ENCODE results near the gene ESRP2. TPM values are rescaled to one million over a fixed set of nuclear protein-coding genes. Genes with fewer than 3 reads are reported as not detected.

Gene ESRP2
- total RNA-seq, 1 donor from 2014 or later, result 0.10 TPM

- Mint-ChIP-seq H3K4me1 (ENCODE audit: low read depth) (peaks cover 25% of the 10 kb centered on the region), H3K27ac (no peak overlapping the region), H3K9me3 (no peaks in the 10 kb centered on the region), H3K36me3 (ENCODE audit: low read depth) (peaks cover 34% of the 10 kb centered on the region), H3K27me3 (ENCODE audit: insufficient read depth) (no peaks in the 10 kb centered on the region), H3K4me3 (no peak overlapping the region)
- intact Hi-C loops (cut with micrococcal nuclease), result no loop called here
- no peak for DNase-seq (ENCODE audit: low spot score)
These were observed 20.6 kb downstream of the ESRP2 start for GRCh38 chr16:68215302-68215701.

GRCh38 chr16:68214726-68215125, 21.2 kb downstream of the ESRP2 start:
- peaks cover 29% of the 10 kb centered on the region for H3K36me3 Mint-ChIP-seq (ENCODE audit: low read depth)
- no peaks in the 10 kb centered on the region for H3K9me3 Mint-ChIP-seq
- no peaks in the 10 kb centered on the region for H3K27me3 Mint-ChIP-seq (ENCODE audit: insufficient read depth)
- H3K27ac Mint-ChIP-seq, result no peak overlapping the region
- intact Hi-C loops (cut with micrococcal nuclease), result loop anchor here (5.0 kb wide), 1 partner anchor 122 kb away; no protein-coding TSS in a partner anchor
- H3K4me1 Mint-ChIP-seq (ENCODE audit: low read depth), result peaks cover 25% of the 10 kb centered on the region
- H3K4me3 Mint-ChIP-seq, result no peak overlapping the region
- no peak for DNase-seq (ENCODE audit: low spot score)

GRCh38 chr16:68206245-68206644, 29.7 kb downstream of the ESRP2 start:
- Mint-ChIP-seq H3K4me1 (ENCODE audit: low read depth) (peaks cover 18% of the 10 kb centered on the region), H3K4me3 (no peak overlapping the region), H3K27me3 (ENCODE audit: insufficient read depth) (no peaks in the 10 kb centered on the region), H3K27ac (no peak overlapping the region), H3K9me3 (no peaks in the 10 kb centered on the region), H3K36me3 (ENCODE audit: low read depth) (peaks cover 14% of the 10 kb centered on the region)
- intact Hi-C loops (cut with micrococcal nuclease), result no loop called here
- DNase-seq (ENCODE audit: low spot score), result no peak

GRCh38 chr16:68202091-68202519, 33.8 kb downstream of the ESRP2 start:
- DNase-seq (ENCODE audit: low spot score), result no peak
- peaks cover 10% of the 10 kb centered on the region for H3K36me3 Mint-ChIP-seq (ENCODE audit: low read depth)
- no peak overlapping the region for H3K27ac Mint-ChIP-seq
- intact Hi-C loops (cut with micrococcal nuclease), result no loop called here
- H3K27me3 Mint-ChIP-seq (ENCODE audit: insufficient read depth), result no peaks in the 10 kb centered on the region
- H3K4me1 Mint-ChIP-seq (ENCODE audit: low read depth), result peaks cover 8% of the 10 kb centered on the region
- no peak overlapping the region for H3K4me3 Mint-ChIP-seq
- no peaks in the 10 kb centered on the region for H3K9me3 Mint-ChIP-seq

GRCh38 chr16:68200088-68200783, 35.7 kb downstream of the ESRP2 start:
- intact Hi-C loops (cut with micrococcal nuclease), result no loop called here
- no peak overlapping the region for H3K4me3 Mint-ChIP-seq

GRCh38 chr16:68197250-68197649, 38.7 kb downstream of the ESRP2 start:
- intact Hi-C loops (cut with micrococcal nuclease), result no loop called here
- Mint-ChIP-seq H3K4me3 (no peak overlapping the region), H3K36me3 (ENCODE audit: low read depth) (peaks cover 23% of the 10 kb centered on the region), H3K27me3 (ENCODE audit: insufficient read depth) (no peaks in the 10 kb centered on the region), H3K27ac (no peak overlapping the region), H3K9me3 (no peaks in the 10 kb centered on the region), H3K4me1 (ENCODE audit: low read depth) (peaks cover 8% of the 10 kb centered on the region)
- no peak for DNase-seq (ENCODE audit: low spot score)

More at GRCh38 chr16:68200088-68200783, 35.7 kb downstream of the ESRP2 start:
- H3K27ac Mint-ChIP-seq, result peak overlapping the region; percentile 56
- peaks cover 8% of the 10 kb centered on the region for H3K4me1 Mint-ChIP-seq (ENCODE audit: low read depth)
- no peaks in the 10 kb centered on the region for H3K9me3 Mint-ChIP-seq
- DNase-seq (ENCODE audit: low spot score), result no peak
- H3K27me3 Mint-ChIP-seq (ENCODE audit: insufficient read depth), result no peaks in the 10 kb centered on the region
- peaks cover 9% of the 10 kb centered on the region for H3K36me3 Mint-ChIP-seq (ENCODE audit: low read depth)

GRCh38 chr16:68194251-68194650, 41.7 kb downstream of the ESRP2 start:
- no peak overlapping the region for H3K27ac Mint-ChIP-seq
- intact Hi-C loops (cut with micrococcal nuclease), result loop anchor here (5.0 kb wide), 1 partner anchor 33 kb away; no protein-coding TSS in a partner anchor
- no peaks in the 10 kb centered on the region for H3K9me3 Mint-ChIP-seq

GRCh38 chr16:68190736-68191510, 45.0 kb downstream of the ESRP2 start:
- no peaks in the 10 kb centered on the region for H3K27me3 Mint-ChIP-seq (ENCODE audit: insufficient read depth)
- intact Hi-C loops (cut with micrococcal nuclease), result loop anchor here (5.0 kb wide), 1 partner anchor 36 kb away; no protein-coding TSS in a partner anchor
- H3K4me3 Mint-ChIP-seq, result no peak overlapping the region
- H3K9me3 Mint-ChIP-seq, result no peaks in the 10 kb centered on the region
- H3K36me3 Mint-ChIP-seq (ENCODE audit: low read depth), result peaks cover 40% of the 10 kb centered on the region
- DNase-seq (ENCODE audit: low spot score), result no peak
- no peak overlapping the region for H3K27ac Mint-ChIP-seq
- no peaks in the 10 kb centered on the region for H3K4me1 Mint-ChIP-seq (ENCODE audit: low read depth)

More at GRCh38 chr16:68194251-68194650, 41.7 kb downstream of the ESRP2 start:
- H3K4me1 Mint-ChIP-seq (ENCODE audit: low read depth), result no peaks in the 10 kb centered on the region
- H3K36me3 Mint-ChIP-seq (ENCODE audit: low read depth), result peaks cover 30% of the 10 kb centered on the region
- H3K27me3 Mint-ChIP-seq (ENCODE audit: insufficient read depth), result no peaks in the 10 kb centered on the region
- no peak for DNase-seq (ENCODE audit: low spot score)
- no peak overlapping the region for H3K4me3 Mint-ChIP-seq

GRCh38 chr16:68190081-68190480, 45.8 kb downstream of the ESRP2 start:
- DNase-seq (ENCODE audit: low spot score), result no peak
- Mint-ChIP-seq H3K36me3 (ENCODE audit: low read depth) (peaks cover 41% of the 10 kb centered on the region), H3K27me3 (ENCODE audit: insufficient read depth) (no peaks in the 10 kb centered on the region), H3K9me3 (no peaks in the 10 kb centered on the region), H3K4me1 (ENCODE audit: low read depth) (no peaks in the 10 kb centered on the region), H3K4me3 (no peak overlapping the region), H3K27ac (no peak overlapping the region)
- intact Hi-C loops (cut with micrococcal nuclease), result loop anchor here (5.0 kb wide), 1 partner anchor 37 kb away; no protein-coding TSS in a partner anchor

GRCh38 chr16:68188170-68188569, 47.8 kb downstream of the ESRP2 start:
- intact Hi-C loops (cut with micrococcal nuclease), result no loop called here
- H3K4me3 Mint-ChIP-seq, result no peak overlapping the region
- peaks cover 43% of the 10 kb centered on the region for H3K36me3 Mint-ChIP-seq (ENCODE audit: low read depth)
- H3K9me3 Mint-ChIP-seq, result no peaks in the 10 kb centered on the region
- H3K27me3 Mint-ChIP-seq (ENCODE audit: insufficient read depth), result no peaks in the 10 kb centered on the region
- no peak for DNase-seq (ENCODE audit: low spot score)
- no peak overlapping the region for H3K27ac Mint-ChIP-seq
- no peaks in the 10 kb centered on the region for H3K4me1 Mint-ChIP-seq (ENCODE audit: low read depth)

GRCh38 chr16:68187505-68187904, 48.4 kb downstream of the ESRP2 start:
- H3K4me3 Mint-ChIP-seq, result no peak overlapping the region
- intact Hi-C loops (cut with micrococcal nuclease), result no loop called here
- H3K9me3 Mint-ChIP-seq, result no peaks in the 10 kb centered on the region
- H3K27ac Mint-ChIP-seq, result no peak overlapping the region
- no peaks in the 10 kb centered on the region for H3K4me1 Mint-ChIP-seq (ENCODE audit: low read depth)
- peaks cover 43% of the 10 kb centered on the region for H3K36me3 Mint-ChIP-seq (ENCODE audit: low read depth)
- DNase-seq (ENCODE audit: low spot score), result no peak
- H3K27me3 Mint-ChIP-seq (ENCODE audit: insufficient read depth), result no peaks in the 10 kb centered on the region

- H3K27me3 Mint-ChIP-seq (ENCODE audit: insufficient read depth), result no peaks in the 10 kb centered on the region
- no peaks in the 10 kb centered on the region for H3K9me3 Mint-ChIP-seq
- no peak overlapping the region for H3K4me3 Mint-ChIP-seq
- no peak for DNase-seq (ENCODE audit: low spot score)
- intact Hi-C loops (cut with micrococcal nuclease), result no loop called here
- H3K27ac Mint-ChIP-seq, result no peak overlapping the region
- H3K36me3 Mint-ChIP-seq (ENCODE audit: low read depth), result peaks cover 45% of the 10 kb centered on the region
- no peaks in the 10 kb centered on the region for H3K4me1 Mint-ChIP-seq (ENCODE audit: low read depth)
These were observed 49.0 kb downstream of the ESRP2 start for GRCh38 chr16:68186877-68187276.

- Mint-ChIP-seq H3K27ac (no peak overlapping the region), H3K4me3 (no peak overlapping the region), H3K36me3 (ENCODE audit: low read depth) (peaks cover 48% of the 10 kb centered on the region), H3K27me3 (ENCODE audit: insufficient read depth) (no peaks in the 10 kb centered on the region), H3K4me1 (ENCODE audit: low read depth) (no peaks in the 10 kb centered on the region), H3K9me3 (no peaks in the 10 kb centered on the region)
- DNase-seq (ENCODE audit: low spot score), result no peak
- intact Hi-C loops (cut with micrococcal nuclease), result no loop called here
These were observed 52.9 kb downstream of the ESRP2 start for GRCh38 chr16:68183046-68183445.
